H9 (cell line): ENCODE measurements around the gene SSNA1. TPM values are rescaled to one million over a fixed set of nuclear protein-coding genes. Genes with fewer than 3 reads are reported as not detected.

Source experiments
- DNase-seq: peaks from one replicate; pipeline ENCODE4 v3.0.0-alpha.2; 2017
- H2AFZ ChIP-seq: one replicate; pipeline ENCODE4 v1.6.1; 2013; ENCODE audit warnings: mild to moderate bottlenecking, low read length, control low read depth, moderate library complexity
- H2AK5ac ChIP-seq: 2 replicates; pipeline ENCODE4 v1.6.1; 2013; ENCODE audit warnings: low read length, control low read depth, mixed read lengths; ENCODE audit not compliant: insufficient read length
- H2BK120ac ChIP-seq: one replicate; pipeline ENCODE4 v1.6.1; 2013; ENCODE audit warnings: low read depth, mild to moderate bottlenecking, low read length, control low read depth, inconsistent platforms; ENCODE audit not compliant: poor library complexity, severe bottlenecking
- H2BK12ac ChIP-seq: 2 replicates; pipeline ENCODE4 v1.6.1; 2013; ENCODE audit warnings: low read length, control low read depth, mixed read lengths, low read depth; ENCODE audit not compliant: insufficient read length
- H2BK15ac ChIP-seq: 2 replicates; pipeline ENCODE4 v1.6.1; 2013; ENCODE audit warnings: low read depth, low read length, control low read depth
- H2BK20ac ChIP-seq: one replicate; pipeline ENCODE4 v1.6.1; 2013; ENCODE audit warnings: low read depth, mild to moderate bottlenecking, low read length, control low read depth, inconsistent platforms; ENCODE audit not compliant: poor library complexity, severe bottlenecking
- H2BK5ac ChIP-seq: 2 replicates; pipeline ENCODE4 v1.6.1; 2013; ENCODE audit warnings: low read length, control low read depth, mixed read lengths; ENCODE audit not compliant: insufficient read length
- H3K14ac ChIP-seq: 2 replicates; pipeline ENCODE4 v1.6.1; 2013; ENCODE audit warnings: low read length, control low read depth; ENCODE audit not compliant: insufficient read depth
- H3K18ac ChIP-seq: 2 replicates; pipeline ENCODE4 v1.6.1; 2013; ENCODE audit warnings: low read depth, mild to moderate bottlenecking, mixed read lengths, low read length, control low read depth; ENCODE audit not compliant: insufficient read length
- H3K23ac ChIP-seq: 2 replicates; pipeline ENCODE4 v1.6.1; 2013; ENCODE audit warnings: low read length, control low read depth, mixed read lengths, low read depth; ENCODE audit not compliant: insufficient read length
- H3K23me2 ChIP-seq: 2 replicates; pipeline ENCODE4 v1.6.1; 2013; ENCODE audit warnings: low read depth, mild to moderate bottlenecking, mixed read lengths, low read length, control low read depth; ENCODE audit not compliant: insufficient read length, poor library complexity, severe bottlenecking
- H3K27ac ChIP-seq: 2 replicates; pipeline ENCODE4 v1.5.1; 2013; ENCODE audit warnings: low read length, control low read depth, mixed read lengths, low read depth; ENCODE audit not compliant: insufficient read length
- H3K27me3 ChIP-seq: 2 replicates; pipeline ENCODE4 v1.6.1; 2013; ENCODE audit warnings: low read length, control low read depth, inconsistent platforms; ENCODE audit not compliant: insufficient read depth
- H3K4ac ChIP-seq: 2 replicates; pipeline ENCODE4 v1.6.1; 2013; ENCODE audit warnings: low read depth, mild to moderate bottlenecking, control low read depth, inconsistent platforms, low read length, moderate library complexity
- H3K4me1 ChIP-seq: 2 replicates; pipeline ENCODE4 v1.6.1; 2013; ENCODE audit warnings: low read length, control low read depth, inconsistent platforms; ENCODE audit not compliant: insufficient read depth
- H3K4me2 ChIP-seq: 2 replicates; pipeline ENCODE4 v1.6.1; 2013; ENCODE audit warnings: low read length, control low read depth, mixed read lengths; ENCODE audit not compliant: insufficient read length, insufficient read depth
- H3K56ac ChIP-seq: 2 replicates; pipeline ENCODE4 v1.6.1; 2013; ENCODE audit warnings: low read depth, mild to moderate bottlenecking, mixed read lengths, low read length, control low read depth; ENCODE audit not compliant: insufficient read length
- H3K79me1 ChIP-seq: 2 replicates; pipeline ENCODE4 v1.6.1; 2013; ENCODE audit warnings: low read depth, mild to moderate bottlenecking, moderate library complexity, low read length, control low read depth, inconsistent platforms; ENCODE audit not compliant: insufficient read depth, poor library complexity, severe bottlenecking
- H3K79me2 ChIP-seq: 2 replicates; pipeline ENCODE4 v1.6.1; 2013; ENCODE audit warnings: low read length, control low read depth, inconsistent platforms; ENCODE audit not compliant: insufficient read depth
- H3K9ac ChIP-seq: 2 replicates; pipeline ENCODE4 v1.6.1; 2013; ENCODE audit warnings: low read length, control low read depth, mixed read lengths; ENCODE audit not compliant: insufficient read length; ENCODE audit errors: extremely low read depth
- H3K9me3 ChIP-seq: one replicate; pipeline ENCODE4 v1.6.1; 2013; ENCODE audit warnings: low read depth, low read length, inconsistent platforms; ENCODE audit not compliant: control insufficient read depth
- H3T11ph ChIP-seq: one replicate; pipeline ENCODE4 v1.6.1; 2013; ENCODE audit warnings: mild to moderate bottlenecking, low read length, control low read depth, inconsistent platforms
- H4K20me1 ChIP-seq: one replicate; pipeline ENCODE4 v1.6.1; 2013; ENCODE audit not compliant: control insufficient read depth, insufficient read length, insufficient read depth
- H4K5ac ChIP-seq: 2 replicates; pipeline ENCODE4 v1.6.1; 2013; ENCODE audit warnings: low read depth, mild to moderate bottlenecking, mixed read lengths, low read length, control low read depth; ENCODE audit not compliant: insufficient read length
- H4K8ac ChIP-seq: replicated peaks from 2 replicates; pipeline ENCODE4 v1.6.1; 2013; ENCODE audit warnings: low read length, control low read depth, mixed read lengths, low read depth; ENCODE audit not compliant: insufficient read length
- H4K91ac ChIP-seq: 2 replicates; pipeline ENCODE4 v1.6.1; 2013; ENCODE audit warnings: low read depth, mild to moderate bottlenecking, moderate library complexity, mixed read lengths, low read length, control low read depth; ENCODE audit not compliant: insufficient read length
- H3K27ac Mint-ChIP-seq, 3 experiments: 2 replicates in 2 of 3; 3 replicates in 1 of 3; pipeline ENCODE4 v1.8.0; 2020 to 2021; ENCODE audit warnings: mixed read lengths in 3 of 3, mild to moderate bottlenecking in 1 of 3, moderate library complexity in 1 of 3
- H3K27me3 Mint-ChIP-seq: 2 replicates; pipeline ENCODE4 v1.8.0; 2021; ENCODE audit warnings: low read depth, mild to moderate bottlenecking, moderate library complexity, mixed read lengths
- H3K36me3 Mint-ChIP-seq, 3 experiments: 2 replicates in 2 of 3; 3 replicates in 1 of 3; pipeline ENCODE4 v1.8.0; 2020 to 2021; ENCODE audit warnings: low read depth in 3 of 3, mixed read lengths in 3 of 3; ENCODE audit not compliant: insufficient read depth in 1 of 3
- H3K4me1 Mint-ChIP-seq, 2 experiments: 2 replicates each; pipeline ENCODE4 v1.8.0; 2020; ENCODE audit warnings: mixed read lengths in 2 of 2
- H3K4me3 Mint-ChIP-seq, 2 experiments: 2 replicates in 1 of 2; 3 replicates in 1 of 2; pipeline ENCODE4 v1.8.0; 2020 to 2021; ENCODE audit warnings: mild to moderate bottlenecking in 2 of 2, mixed read lengths in 2 of 2, moderate library complexity in 1 of 2
- H3K9me3 Mint-ChIP-seq, 2 experiments: 2 replicates in 1 of 2; 3 replicates in 1 of 2; pipeline ENCODE4 v1.8.0; 2020; ENCODE audit warnings: mild to moderate bottlenecking in 2 of 2, mixed read lengths in 2 of 2, moderate library complexity in 1 of 2
- CTCF ChIP-seq: fragments of 200-600 bp; sonication (generic); conservative IDR thresholded peaks from 3 replicates; pipeline ENCODE4 v1.8.0; 2021; ENCODE audit warnings: antibody characterized with exemption, mild to moderate bottlenecking
- WGBS: extraction: QIAGEN DNeasy Blood & Tissue Kit; methylation state at CpG from one replicate; pipeline ENCODE4 v1.1.7; 2013; ENCODE audit warnings: missing lambda C conversion rate, low lambda C conversion rate, mixed read lengths; ENCODE audit not compliant: insufficient read length; ENCODE audit errors: extremely low coverage; 5-methylcytosine and 5-hydroxymethylcytosine counted together
- total RNA-seq: library from RNA; stranded (reverse); gene quantifications from 2 replicates; pipeline ENCODE4 v1.2.1, GENCODE V29; 2021

Gene SSNA1
- total RNA-seq, 1 experiment from 2014 or later = 69.2 TPM

DNA sequence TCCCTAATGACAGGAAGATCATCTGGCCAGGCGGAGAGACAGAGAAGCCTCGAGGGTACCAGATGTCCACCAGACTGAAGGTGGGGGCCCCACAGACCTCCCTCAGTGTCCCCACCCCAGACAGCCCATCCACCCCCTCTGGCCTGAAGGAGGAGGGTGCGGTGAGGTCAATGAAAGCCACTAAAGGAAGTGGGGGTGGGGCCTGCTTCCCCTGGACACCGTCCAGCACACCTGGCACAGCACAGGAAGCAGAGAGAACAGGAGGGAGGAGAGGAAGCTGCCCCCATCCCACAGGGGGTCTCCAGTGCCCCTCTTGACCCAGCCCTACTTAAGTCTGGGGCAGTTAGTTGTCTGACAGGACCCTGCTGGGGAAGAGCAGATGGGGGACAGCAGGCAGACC is 29.9 kb upstream of the SSNA1 start:
- Histone ChIP-seq H2AK5ac (no peak overlapping the region), H2BK120ac (no peak overlapping the region), H3K9me3 (no peaks in the 10 kb centered on the region), H3K79me2 (no peaks in the 10 kb centered on the region), H4K8ac (no peak overlapping the region), H2AFZ (no peak overlapping the region), H3K9ac (no peak overlapping the region), H3K4me2 (no peak overlapping the region), H2BK15ac (no peak overlapping the region), H3K4me1 (no peaks in the 10 kb centered on the region), H3K14ac (no peak overlapping the region), H2BK5ac (no peak overlapping the region), H3K27me3 (peaks cover 32% of the 10 kb centered on the region; the same call in 1 of the 2 replicates), H3K23me2 (peaks cover 21% of the 10 kb centered on the region), H2BK12ac (no peak overlapping the region), H3K4ac (no peak overlapping the region), H4K20me1 (peaks cover 2% of the 10 kb centered on the region), H3K79me1 (no peaks in the 10 kb centered on the region), H4K91ac (no peak overlapping the region), H3T11ph (no peak overlapping the region), H2BK20ac (no peak overlapping the region), H3K27ac (no peak overlapping the region), H4K5ac (no peak overlapping the region), H3K23ac (no peak overlapping the region), H3K56ac (no peak overlapping the region), H3K18ac (no peak overlapping the region)
- H3K27me3 Mint-ChIP-seq = peaks cover 84% of the 10 kb centered on the region
- WGBS = no CpG with 5 or more reads among the region's 4 CpGs
- no peak for DNase-seq
- H3K4me1 Mint-ChIP-seq = peaks cover 0 to 11% of the 10 kb centered on the region in 2 experiments; a peak in 2 of 4 replicates
- H3K4me3 Mint-ChIP-seq = no peak overlapping the region
- H3K27ac Mint-ChIP-seq = no peak overlapping the region
- no peaks in the 10 kb centered on the region; a peak in 1 of 5 replicates for H3K9me3 Mint-ChIP-seq
- TF ChIP-seq CTCF = no peak
- H3K36me3 Mint-ChIP-seq = no peaks in the 10 kb centered on the region
